Measurements from ENCODE around the gene AP4E1.

- TF ChIP-seq POLR2A (IDR thresholded peaks at IDR 0.05; ENCODE audit: low read length) (no peak), GATA1 (IDR thresholded peaks at IDR 0.05; ENCODE audit: low read depth, low read length) (no peak)
Measured at GRCh38 chr15:50929062-50929461, 20.6 kb downstream of the AP4E1 start.
